ENCODE data around the gene RBM14.
"Not testable (repeated sequence)": the region's sequence is repeated elsewhere in the genome, so short reads cannot be mapped to it uniquely, and the experiment has no call there.

- not testable (repeated sequence) for TF ChIP-seq CTCF (IDR thresholded peaks at IDR 0.05); EZH2 (IDR thresholded peaks at IDR 0.05; ENCODE audit: borderline replicate concordance, insufficient read depth, low read depth, low read length, poor library complexity, severe bottlenecking)
These were observed 23.4 kb downstream of the RBM14 start for GRCh38 chr11:66639814-66640340.

All from B cell (primary cell).